HPDE6-E6E7 (cell line): Measurements from ENCODE around the gene SCN2B.

ENCODE experiments used
- DNase-seq: peaks from one replicate; pipeline ENCODE4 v3.0.0; 2011; ENCODE audit warnings: missing footprints; ENCODE audit errors: extremely low spot score

The SCN2B gene

GRCh38 chr11:118175031-118175992, 1.1 kb downstream of the SCN2B start:
- peak; percentile 34 for DNase-seq

GRCh38 chr11:118174006-118174567, 2.4 kb downstream of the SCN2B start:
- DNase-seq: no peak

- no peak for DNase-seq
Measured at GRCh38 chr11:118172356-118172755, 4.1 kb downstream of the SCN2B start.

GRCh38 chr11:118171269-118172062, 5.0 kb downstream of the SCN2B start:
- peak; percentile 71 for DNase-seq

- no peak for DNase-seq
Measured at GRCh38 chr11:118170882-118171268, 5.6 kb downstream of the SCN2B start.

GRCh38 chr11:118170231-118170630, 6.2 kb downstream of the SCN2B start:
- DNase-seq: no peak

GRCh38 chr11:118169300-118170140, 6.9 kb downstream of the SCN2B start:
- DNase-seq: no peak

- no peak for DNase-seq
Measured at GRCh38 chr11:118168751-118169150, 7.7 kb downstream of the SCN2B start.

GRCh38 chr11:118168316-118168715, 8.1 kb downstream of the SCN2B start:
- no peak for DNase-seq

GRCh38 chr11:118167906-118168305, 8.5 kb downstream of the SCN2B start:
- DNase-seq: no peak

- no peak for DNase-seq
Measured at GRCh38 chr11:118167253-118167652, 9.2 kb downstream of the SCN2B start.

- DNase-seq: no peak
Measured at GRCh38 chr11:118166641-118167040, 9.8 kb downstream of the SCN2B start.

- no peak for DNase-seq
Measured at GRCh38 chr11:118164885-118165284, 11.6 kb downstream of the SCN2B start.

GRCh38 chr11:118163494-118163893, 12.9 kb downstream of the SCN2B start:
- DNase-seq: no peak

- DNase-seq: no peak
Measured at GRCh38 chr11:118162846-118163245, 13.6 kb downstream of the SCN2B start.

- DNase-seq: no peak
Measured at GRCh38 chr11:118161786-118162185, 14.7 kb downstream of the SCN2B start.

- no peak for DNase-seq
Measured at GRCh38 chr11:118157186-118157895, 19.1 kb downstream of the SCN2B start.

GRCh38 chr11:118156531-118157185, 19.8 kb downstream of the SCN2B start:
- DNase-seq: no peak

- DNase-seq: no peak
Measured at GRCh38 chr11:118155776-118156530, 20.5 kb downstream of the SCN2B start.

GRCh38 chr11:118154641-118155040, 21.8 kb downstream of the SCN2B start:
- no peak for DNase-seq
